ENCODE results near the gene CACNG3.

The CACNG3 gene

DNA sequence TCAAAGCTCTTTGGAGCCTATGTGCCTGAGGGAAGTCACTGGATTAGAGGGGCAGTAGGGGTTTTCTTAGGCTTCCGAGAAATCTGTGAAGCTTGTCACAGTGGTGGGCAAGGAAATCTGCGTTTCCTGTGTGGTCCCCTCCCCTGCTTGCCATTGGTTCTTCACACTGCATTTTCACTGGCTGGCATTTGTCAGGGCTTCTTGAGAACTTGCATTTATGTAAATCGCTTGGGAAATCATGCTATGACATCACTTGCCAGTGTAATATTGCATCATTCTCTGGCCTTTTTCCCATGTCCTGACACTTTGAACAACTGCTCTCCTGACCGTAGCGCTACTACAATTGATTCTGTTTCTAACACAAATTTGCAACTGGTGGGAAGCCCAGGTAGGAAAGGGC lies 1.8 kb downstream of the CACNG3 start:
- H3K4me3 ChIP-seq (ENCODE audit: low read depth, low read length) = no peak overlapping the region
- TF ChIP-seq, protein P1, sequence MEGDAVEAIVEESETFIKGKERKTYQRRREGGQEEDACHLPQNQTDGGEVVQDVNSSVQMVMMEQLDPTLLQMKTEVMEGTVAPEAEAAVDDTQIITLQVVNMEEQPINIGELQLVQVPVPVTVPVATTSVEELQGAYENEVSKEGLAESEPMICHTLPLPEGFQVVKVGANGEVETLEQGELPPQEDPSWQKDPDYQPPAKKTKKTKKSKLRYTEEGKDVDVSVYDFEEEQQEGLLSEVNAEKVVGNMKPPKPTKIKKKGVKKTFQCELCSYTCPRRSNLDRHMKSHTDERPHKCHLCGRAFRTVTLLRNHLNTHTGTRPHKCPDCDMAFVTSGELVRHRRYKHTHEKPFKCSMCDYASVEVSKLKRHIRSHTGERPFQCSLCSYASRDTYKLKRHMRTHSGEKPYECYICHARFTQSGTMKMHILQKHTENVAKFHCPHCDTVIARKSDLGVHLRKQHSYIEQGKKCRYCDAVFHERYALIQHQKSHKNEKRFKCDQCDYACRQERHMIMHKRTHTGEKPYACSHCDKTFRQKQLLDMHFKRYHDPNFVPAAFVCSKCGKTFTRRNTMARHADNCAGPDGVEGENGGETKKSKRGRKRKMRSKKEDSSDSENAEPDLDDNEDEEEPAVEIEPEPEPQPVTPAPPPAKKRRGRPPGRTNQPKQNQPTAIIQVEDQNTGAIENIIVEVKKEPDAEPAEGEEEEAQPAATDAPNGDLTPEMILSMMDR (IDR thresholded peaks at IDR 0.05; ENCODE audit: low read depth, low read length) = no peak

DNA sequence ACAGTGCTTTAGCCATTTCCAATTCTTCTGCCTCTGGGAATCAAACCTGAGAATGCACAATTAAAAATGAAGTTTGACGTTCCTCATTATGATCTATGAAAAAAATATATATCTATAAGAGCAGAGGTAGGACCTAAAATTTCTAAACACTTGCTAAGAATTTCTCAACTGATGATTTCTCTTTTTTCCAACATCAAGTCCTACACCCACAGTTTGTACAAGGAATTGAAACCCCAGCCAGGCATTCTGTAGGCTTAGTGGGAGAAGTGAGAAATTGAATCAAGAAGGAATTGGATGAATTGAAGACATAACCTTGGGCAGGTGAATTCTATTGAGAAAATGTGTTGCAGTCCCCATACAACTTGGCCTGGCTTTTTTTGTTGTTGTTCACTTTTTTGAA lies 2.7 kb downstream of the CACNG3 start:
- no peak overlapping the region for H3K4me3 ChIP-seq (ENCODE audit: low read depth, low read length)
- TF ChIP-seq, protein P1 (IDR thresholded peaks at IDR 0.05; ENCODE audit: low read depth, low read length) = no peak

DNA sequence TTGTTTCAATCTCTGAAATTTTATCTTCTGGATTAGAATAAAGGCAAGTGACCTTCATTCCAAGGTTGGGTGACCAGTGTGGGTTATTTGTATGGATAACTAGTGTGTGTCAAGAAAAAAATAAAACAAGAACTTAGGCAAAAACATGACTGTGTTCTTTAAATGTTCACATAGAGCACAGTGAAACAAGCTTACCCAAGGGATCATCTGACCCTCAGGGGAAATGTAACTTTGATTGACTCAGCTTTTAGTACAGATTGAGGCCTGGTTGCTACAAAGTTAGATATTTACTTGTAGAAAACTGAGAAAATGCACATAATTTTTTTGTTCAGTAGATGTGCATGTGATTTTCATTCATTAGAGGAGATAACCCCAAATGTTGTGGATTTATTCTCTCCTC lies 6.7 kb downstream of the CACNG3 start:
- TF ChIP-seq, protein P1 (IDR thresholded peaks at IDR 0.05; ENCODE audit: low read depth, low read length) = no peak
- no peak overlapping the region for H3K4me3 ChIP-seq (ENCODE audit: low read depth, low read length)

DNA sequence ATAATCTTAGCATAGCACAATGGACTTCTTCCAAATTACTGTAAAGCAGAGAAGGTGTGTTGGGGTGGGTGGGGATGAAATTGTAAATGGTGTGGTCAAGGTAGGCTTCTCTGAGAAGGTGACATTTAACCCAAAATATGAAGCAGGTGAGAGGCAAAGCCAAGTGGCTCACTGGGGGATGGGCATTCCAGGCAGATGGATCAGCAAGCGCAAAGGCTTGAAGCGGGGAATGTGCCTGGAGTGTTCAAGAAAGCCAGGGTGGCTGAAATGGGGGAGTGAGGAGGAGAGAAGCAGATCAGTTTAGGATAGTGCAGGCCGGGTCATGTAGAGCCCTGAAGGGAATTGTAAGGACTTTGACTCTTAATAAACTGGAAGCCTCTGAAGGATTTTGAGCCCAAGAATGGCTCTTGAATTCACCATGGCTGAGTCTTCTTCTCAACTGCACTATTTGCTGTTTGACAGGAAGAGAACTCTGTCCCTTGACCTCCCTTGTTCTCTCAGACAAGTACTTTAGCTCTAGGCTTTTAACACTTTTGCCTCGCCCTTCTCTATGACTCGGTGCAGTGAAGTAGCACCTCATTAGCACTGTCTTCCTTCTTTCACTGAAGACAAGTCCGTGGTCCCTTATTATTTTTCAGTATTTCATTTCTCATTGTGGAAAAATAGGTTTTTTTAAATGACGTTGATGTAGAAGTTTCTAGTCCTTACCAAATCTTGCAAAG lies 14.7 kb downstream of the CACNG3 start:
- TF ChIP-seq, protein P1 (IDR thresholded peaks at IDR 0.05; ENCODE audit: low read depth, low read length) = no peak
- H3K4me3 ChIP-seq (ENCODE audit: low read depth, low read length) = no peak overlapping the region

DNA sequence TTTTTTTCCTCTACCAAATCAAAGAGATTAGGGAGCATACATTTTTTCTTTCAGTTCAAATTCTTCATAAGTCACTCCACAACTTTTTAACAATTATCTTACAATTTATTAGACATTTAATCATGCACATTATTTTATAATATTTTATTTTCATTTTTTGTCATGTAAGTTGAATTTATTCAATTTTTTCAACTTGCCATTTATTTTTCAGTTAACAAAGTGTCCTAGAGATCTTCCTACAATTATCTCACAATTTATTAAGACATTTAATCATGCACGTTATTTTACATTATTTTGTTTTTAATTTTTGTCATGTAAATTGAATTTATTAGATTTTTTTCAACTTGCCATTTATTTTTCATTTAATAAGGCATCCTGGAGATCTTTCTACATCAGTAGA lies 16.2 kb downstream of the CACNG3 start:
- TF ChIP-seq, protein P1 (IDR thresholded peaks at IDR 0.05; ENCODE audit: low read depth, low read length) = no peak
- H3K4me3 ChIP-seq (ENCODE audit: low read depth, low read length) = no peak overlapping the region

DNA sequence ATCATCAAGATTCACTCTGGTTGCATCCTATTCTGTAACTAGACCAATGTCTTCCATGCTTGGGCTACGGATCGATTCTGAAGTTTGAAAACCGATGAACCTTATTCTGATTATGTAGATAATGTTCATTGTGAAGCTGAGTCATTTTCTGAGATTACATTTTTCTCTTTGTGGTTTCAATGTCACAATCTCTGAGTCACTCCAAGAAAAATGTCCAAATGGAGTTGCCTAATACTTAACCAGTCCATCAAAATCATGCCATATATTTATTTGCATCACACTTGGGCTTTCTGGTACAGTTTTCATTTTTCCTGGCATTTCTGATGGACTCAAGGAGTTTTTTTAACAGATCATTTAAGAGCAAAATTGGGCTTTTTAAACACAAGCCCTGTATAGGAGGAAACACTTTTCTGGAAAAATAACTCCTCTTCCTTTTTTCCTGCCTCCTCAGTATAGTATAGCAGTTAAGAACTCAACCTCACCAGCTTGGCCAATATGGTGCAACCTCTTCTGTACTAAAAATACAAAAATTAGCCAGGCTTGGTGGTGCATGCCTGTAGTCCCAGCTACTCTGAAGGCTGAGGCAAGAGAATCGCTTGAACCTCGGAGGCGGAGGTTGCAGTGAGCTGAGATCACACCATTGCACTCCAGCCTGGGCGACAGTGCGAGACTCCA lies 17.5 kb downstream of the CACNG3 start:
- no peak overlapping the region for H3K4me3 ChIP-seq (ENCODE audit: low read depth, low read length)
- TF ChIP-seq, protein P1 (IDR thresholded peaks at IDR 0.05; ENCODE audit: low read depth, low read length) = no peak

DNA sequence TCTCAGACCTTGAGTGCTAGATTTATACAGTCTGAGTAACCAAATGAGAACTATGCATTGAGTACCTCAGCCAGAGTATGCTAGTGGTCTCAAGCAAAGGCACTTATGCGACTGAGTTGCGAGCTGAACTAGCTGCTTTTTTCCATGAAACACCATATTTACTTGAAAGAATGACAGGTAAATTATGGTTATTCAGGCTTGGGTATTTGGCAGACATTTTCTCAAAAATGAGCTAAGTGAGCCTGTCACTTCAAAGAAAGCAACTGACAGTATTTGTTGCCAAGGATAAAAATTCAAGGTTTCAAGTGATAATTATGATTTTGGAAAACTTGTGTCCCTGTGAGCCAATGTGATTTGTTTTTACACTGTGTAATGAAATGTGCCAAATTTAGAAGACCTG lies 19.3 kb downstream of the CACNG3 start:
- TF ChIP-seq, protein P1 (IDR thresholded peaks at IDR 0.05; ENCODE audit: low read depth, low read length) = no peak
- H3K4me3 ChIP-seq (ENCODE audit: low read depth, low read length) = no peak overlapping the region
